ENCODE data around the gene RPL10. TPM values are rescaled to one million over a fixed set of nuclear protein-coding genes. Genes with fewer than 3 reads are reported as not detected.

RPL10 gene
- total and polyA plus RNA-seq, 2 donors (not counting 3 experiments of a cell fraction or from before 2014, with no cell fraction given): 2,493 to 7,586 TPM

- peaks cover 28% of the 10 kb centered on the region for H3K4me1 ChIP-seq (ENCODE audit: control insufficient read depth, extremely low read depth, insufficient read depth, low read length)
- intact Hi-C loops (cut with micrococcal nuclease) (no loop called here), dilution Hi-C loops (cut with MboI; ENCODE audit: extremely low pct_ligation_motif_present, low sequenced_read_pairs) (no loop called here)
- no peak overlapping the region for H3K9ac ChIP-seq (replicated peaks; ENCODE audit: extremely low read depth, insufficient read depth, low read length)
- H3K4me2 ChIP-seq (ENCODE audit: insufficient read depth, low read length): no peak overlapping the region
- H3K79me2 ChIP-seq (ENCODE audit: control insufficient read depth, insufficient read depth, low read length): peaks cover 23% of the 10 kb centered on the region
- H3K9me3 ChIP-seq (replicated peaks; ENCODE audit: control insufficient read depth, insufficient read depth, low read length): no peaks in the 10 kb centered on the region
- H3K4me3 ChIP-seq (replicated peaks in 1 of 3; ENCODE audit: insufficient read depth in 1 of 3, low read depth in 1 of 3, low read length in 3 of 3): no peak overlapping the region
- no peaks in the 10 kb centered on the region for H4K20me1 ChIP-seq (replicated peaks; ENCODE audit: control insufficient read depth, extremely low read depth, insufficient read depth, low read length)
- H3K27me3 ChIP-seq (ENCODE audit: control insufficient read depth in 2 of 2, insufficient read depth in 2 of 2, low read length in 2 of 2): no peaks in the 10 kb centered on the region
- peaks cover 2 to 26% of the 10 kb centered on the region in 2 experiments for H3K36me3 ChIP-seq (ENCODE audit: control insufficient read depth in 2 of 2, extremely low read depth in 1 of 2, insufficient read depth in 2 of 2, low read length in 2 of 2)
- ChIA-PET POLR2A (no interaction called here), CTCF (interaction anchor here (1.2 kb wide), 1 partner anchor 58 kb away, joined by 3 read pairs; no protein-coding TSS in a partner anchor)
- no TSS peak for BruUV-seq (replicated peaks)
- no peak overlapping the region for H2AFZ ChIP-seq (ENCODE audit: low read depth, low read length)
- FAIRE-seq (peak; percentile 80), DNase-seq (ENCODE audit: low read depth, low spot score) (no peak)
- peak overlapping the region; percentile 8 for H3K27ac ChIP-seq (ENCODE audit: insufficient read depth, low read depth, low read length)
- H3K9me1 ChIP-seq (replicated peaks; ENCODE audit: control insufficient read depth, extremely low read depth, insufficient read depth, low read length): no peaks in the 10 kb centered on the region
- TF ChIP-seq JUN (IDR thresholded peaks at IDR 0.05; ENCODE audit: borderline replicate concordance, insufficient read depth, insufficient read length, low read depth) (no peak), FOS (IDR thresholded peaks at IDR 0.05; ENCODE audit: borderline replicate concordance, insufficient read depth, low read length) (no peak), POLR2A (IDR thresholded peaks at IDR 0.05; ENCODE audit: low read depth, low read length) (no peak), MYC (IDR thresholded peaks at IDR 0.05; ENCODE audit: low read depth, low read length) (no peak), CTCF (IDR thresholded peaks at IDR 0.05; ENCODE audit: extremely low read depth in 1 of 2, insufficient read depth in 1 of 2, low read depth in 1 of 2, low read length in 2 of 2) (no peak), POLR2AphosphoS5 (IDR thresholded peaks at IDR 0.05; ENCODE audit: insufficient read depth, low read depth, low read length) (no peak), EZH2 (IDR thresholded peaks at IDR 0.05; ENCODE audit: borderline replicate concordance, low read depth, low read length, severe bottlenecking) (no peak), GATA2 (IDR thresholded peaks at IDR 0.05; ENCODE audit: insufficient read depth, insufficient read length, low read depth, low read length) (no peak)
- TF ChIP-seq, protein P1, sequence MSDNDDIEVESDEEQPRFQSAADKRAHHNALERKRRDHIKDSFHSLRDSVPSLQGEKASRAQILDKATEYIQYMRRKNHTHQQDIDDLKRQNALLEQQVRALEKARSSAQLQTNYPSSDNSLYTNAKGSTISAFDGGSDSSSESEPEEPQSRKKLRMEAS (IDR thresholded peaks at IDR 0.05; ENCODE audit: insufficient read depth, insufficient read length): no peak
Measured at GRCh38 chrX:154430916-154431315, 32.7 kb downstream of the RPL10 start.

Data from endothelial cell of umbilical vein (primary cell).